KG1 (cell line): ENCODE results near the gene RASGRP4.
"Not testable (repeated sequence)": the region's sequence is repeated elsewhere in the genome, so short reads cannot be mapped to it uniquely, and the experiment has no call there.

Experiments
- DNase-seq: peaks from one replicate; lab custom pipeline; 2025; lab: John Stamatoyannopoulos, UW

The RASGRP4 gene

GRCh38 chr19:38448225-38448624 is 22.2 kb upstream of the RASGRP4 start:
- no peak for DNase-seq

GRCh38 chr19:38445362-38445761 is 19.3 kb upstream of the RASGRP4 start:
- DNase-seq: no peak

GRCh38 chr19:38444026-38444425 is 18.0 kb upstream of the RASGRP4 start:
- DNase-seq: no peak

- DNase-seq: no peak
Measured at GRCh38 chr19:38443458-38443999, 17.5 kb upstream of the RASGRP4 start.

- DNase-seq: no peak
Measured at GRCh38 chr19:38442736-38443135, 16.7 kb upstream of the RASGRP4 start.

DNA sequence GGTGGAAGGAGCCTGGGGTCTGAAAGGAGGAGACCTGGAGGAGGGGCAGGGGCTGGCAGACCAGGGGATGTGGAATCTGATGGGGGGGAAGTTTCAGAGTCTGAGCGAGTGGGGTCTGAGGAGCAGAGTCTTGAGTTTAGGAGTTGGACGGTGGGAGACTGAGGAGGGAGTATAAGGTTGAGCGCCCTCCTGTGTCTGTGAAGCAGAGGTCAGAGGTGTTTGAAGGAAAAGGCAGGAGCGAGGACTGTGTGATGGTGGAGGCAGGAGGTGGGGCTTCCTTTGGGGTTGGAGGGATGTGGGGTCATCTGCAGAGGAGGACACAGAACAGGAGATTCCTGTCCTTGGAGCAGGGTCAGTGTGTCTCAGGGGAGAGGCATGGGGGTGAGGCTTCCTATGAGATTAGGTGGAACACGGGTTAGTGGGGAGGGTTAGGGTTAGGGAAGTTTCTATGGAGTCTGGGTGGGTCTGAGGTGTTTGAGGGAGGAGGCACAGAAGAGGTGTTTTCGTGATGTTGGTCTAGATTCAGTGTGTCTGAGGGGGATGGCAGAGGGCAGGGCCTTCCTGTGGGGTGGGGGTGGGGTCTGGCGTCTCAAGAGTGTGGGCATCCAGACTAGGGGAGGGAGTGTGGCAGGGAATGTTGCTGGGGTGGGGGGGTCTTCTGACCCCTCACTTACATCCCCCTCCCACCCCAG is 15.8 kb upstream of the RASGRP4 start:
- DNase-seq: no peak

DNA sequence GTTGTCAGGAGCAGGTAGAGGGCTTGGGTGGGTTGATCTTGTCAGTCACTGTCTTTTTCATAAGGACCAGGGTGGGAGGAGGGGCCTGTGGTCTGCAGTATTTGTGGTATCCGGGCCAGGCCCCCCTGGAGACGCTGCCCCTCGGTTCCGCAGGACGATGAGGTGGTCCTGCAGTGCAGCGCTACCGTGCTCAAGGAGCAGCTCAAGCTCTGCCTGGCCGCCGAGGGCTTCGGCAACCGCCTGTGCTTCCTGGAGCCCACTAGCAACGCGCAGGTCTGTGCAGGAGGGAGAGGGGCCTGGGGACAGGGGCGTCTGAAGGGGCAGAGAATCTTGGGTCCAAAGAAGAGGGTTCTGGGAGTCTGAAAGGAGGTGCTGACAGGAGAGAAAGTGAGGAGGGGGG is 14.6 kb upstream of the RASGRP4 start:
- DNase-seq: no peak

DNA sequence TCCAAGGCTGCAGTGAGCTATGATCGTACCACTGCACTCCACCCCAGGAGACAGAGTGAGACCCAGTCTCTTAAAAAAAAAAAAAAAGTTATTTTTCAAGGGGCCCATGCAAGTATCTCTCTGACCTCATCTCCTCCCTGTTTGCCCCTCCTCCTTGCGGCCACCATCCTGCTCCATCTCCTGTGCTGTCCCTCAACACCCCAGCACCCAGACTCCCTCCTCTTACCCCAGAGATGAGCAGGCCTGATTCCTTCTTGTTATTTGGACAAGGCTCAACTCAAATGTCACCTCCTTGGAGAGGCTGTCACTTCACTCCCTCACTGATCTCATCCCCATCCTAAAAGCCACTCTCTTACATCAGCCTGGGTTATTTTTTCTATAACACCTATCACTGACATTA is 11.9 kb upstream of the RASGRP4 start:
- no peak for DNase-seq

DNA sequence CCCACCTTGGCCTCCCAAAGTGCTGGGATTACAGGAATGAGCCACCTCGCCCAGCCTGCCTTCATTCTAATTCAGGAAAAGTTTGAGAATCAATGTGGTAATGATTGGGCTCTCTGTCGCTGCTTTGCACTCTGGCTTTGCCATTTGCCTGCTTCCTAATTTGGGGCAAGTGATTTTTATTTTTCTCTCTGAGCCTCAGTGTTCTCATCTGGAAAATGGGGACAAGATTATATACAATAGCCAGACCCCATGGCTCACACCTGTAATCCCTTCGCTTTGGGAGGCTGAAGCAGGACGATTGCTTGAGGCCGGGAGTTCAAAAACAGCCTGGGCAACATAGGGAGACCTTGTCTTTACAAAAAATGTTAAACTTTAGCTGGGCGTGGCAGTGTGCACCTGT is 11.3 kb upstream of the RASGRP4 start:
- DNase-seq: no peak

- DNase-seq: no peak
Measured at GRCh38 chr19:38434549-38435051, 8.6 kb upstream of the RASGRP4 start.

DNA sequence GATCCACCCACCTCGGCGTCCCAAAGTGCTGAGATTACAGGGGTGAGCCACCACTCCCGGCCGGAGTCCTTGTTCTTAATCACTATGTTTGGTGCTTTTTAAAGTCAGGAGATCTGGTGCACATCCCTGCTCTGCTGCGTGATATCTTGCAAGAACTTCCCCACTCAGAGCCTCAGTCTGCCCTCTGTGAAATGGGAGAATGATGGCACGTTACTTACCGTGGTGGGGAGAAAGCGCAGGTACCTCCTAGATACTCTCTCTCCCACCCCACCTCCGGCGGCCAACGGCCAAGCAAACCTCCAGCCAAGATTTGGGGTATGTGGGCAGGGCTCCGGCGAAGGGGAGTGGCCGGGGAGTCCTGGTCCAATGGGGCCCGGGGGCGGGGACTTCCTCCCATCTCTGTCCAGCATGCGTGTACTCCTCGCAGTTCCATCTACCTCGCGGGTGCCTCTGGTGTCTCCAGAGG is 7.3 kb upstream of the RASGRP4 start, which contains the start of gene RYR1:
Gene RYR1 (plus strand): TSS at position 424 of the 466 bp plus-strand sequence. CDS start 139 bp downstream, outside the sequence.
- DNase-seq: no peak

- DNase-seq: no peak
Measured at GRCh38 chr19:38430931-38431330, 4.9 kb upstream of the RASGRP4 start.

GRCh38 chr19:38429811-38430156 is 3.8 kb upstream of the RASGRP4 start:
- no peak for DNase-seq

DNA sequence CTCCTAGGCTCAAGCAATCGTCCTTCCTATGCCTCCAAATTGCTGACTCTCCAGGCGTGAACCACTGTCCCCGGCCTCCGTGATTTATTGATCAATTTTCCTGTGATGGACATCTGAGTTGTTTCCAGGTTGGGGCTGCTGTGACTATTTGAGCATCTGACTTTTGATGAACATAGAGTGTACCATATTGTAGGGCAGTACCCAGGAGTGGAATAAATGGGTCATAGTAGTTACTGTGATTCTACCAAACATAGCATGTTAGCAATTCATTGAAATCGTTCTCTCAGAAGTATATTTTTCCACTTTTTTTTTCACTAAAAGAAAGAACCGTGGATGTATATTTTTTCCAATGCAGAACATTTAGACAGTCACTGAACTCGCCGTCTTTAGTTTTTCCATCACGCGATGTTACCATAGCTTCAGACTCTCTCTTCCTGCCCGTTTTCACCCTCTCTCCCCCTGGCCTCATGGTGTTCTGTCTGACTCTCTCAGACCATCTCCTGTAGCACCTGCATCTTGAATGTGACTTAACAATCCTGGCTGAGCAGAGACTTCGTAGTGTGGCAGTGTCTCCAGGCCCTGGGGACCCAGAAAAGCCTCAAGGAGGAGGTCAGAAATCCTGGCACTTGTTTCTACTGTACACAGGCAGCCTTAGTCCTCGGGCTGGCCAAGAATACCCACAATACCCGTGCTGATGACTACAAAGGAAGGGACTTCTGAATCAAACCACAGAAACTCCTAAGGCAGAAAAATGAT is 3.2 kb upstream of the RASGRP4 start:
- no peak for DNase-seq

DNA sequence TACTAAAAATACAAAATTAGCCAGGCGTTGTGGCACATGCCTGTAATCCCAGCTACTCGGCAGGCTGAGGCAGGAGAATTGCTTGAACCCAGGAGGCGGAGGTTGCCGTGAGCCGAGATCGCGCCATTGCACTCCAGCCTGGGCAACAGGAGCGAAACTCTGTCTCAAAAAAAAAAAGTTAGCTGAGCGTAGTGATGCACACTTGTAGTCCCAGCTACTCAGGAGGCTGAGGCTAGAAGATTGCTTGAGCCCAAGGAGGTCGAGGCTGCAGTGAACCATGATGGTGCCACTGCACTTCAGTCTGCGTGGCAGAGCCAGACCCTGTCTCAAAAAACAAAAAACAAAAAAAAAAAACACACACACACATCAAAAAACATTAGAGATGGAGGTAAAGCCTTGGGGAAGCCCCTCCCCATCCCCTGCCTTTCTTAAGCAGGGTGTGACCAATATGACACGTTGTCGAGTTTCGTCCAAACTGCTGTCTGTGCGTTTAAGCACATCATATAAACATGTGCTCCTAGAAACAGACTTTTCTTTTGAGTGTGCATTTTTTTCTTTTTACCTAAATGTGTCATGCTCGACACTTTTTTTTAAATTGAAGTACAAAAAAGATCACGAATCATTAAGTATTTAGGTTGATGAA is 1.1 kb upstream of the RASGRP4 start:
- not testable (repeated sequence) for DNase-seq

GRCh38 chr19:38425222-38425809 is 703 bp downstream of the RASGRP4 start:
- no peak for DNase-seq

- no peak for DNase-seq
Measured at GRCh38 chr19:38424272-38424671, 1.7 kb downstream of the RASGRP4 start.

DNA sequence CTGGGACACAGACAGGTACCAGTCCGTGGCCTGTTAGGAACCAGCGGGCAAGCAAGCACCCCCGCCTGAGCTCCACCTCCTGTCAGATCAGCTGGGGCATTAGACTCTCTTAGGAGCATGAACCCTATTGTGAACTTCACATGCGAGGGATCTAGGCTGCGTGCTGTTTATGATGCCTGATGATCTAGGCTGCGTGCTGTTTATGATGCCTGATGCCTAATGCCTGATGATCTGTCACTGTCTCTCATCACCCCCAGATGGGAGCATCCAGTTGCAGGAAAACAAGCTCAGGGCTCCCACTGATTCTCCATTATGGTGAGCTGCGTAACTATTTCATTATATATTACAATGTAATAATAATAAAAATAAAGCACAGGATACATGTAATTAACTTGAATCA is 3.6 kb downstream of the RASGRP4 start:
- no peak for DNase-seq

DNA sequence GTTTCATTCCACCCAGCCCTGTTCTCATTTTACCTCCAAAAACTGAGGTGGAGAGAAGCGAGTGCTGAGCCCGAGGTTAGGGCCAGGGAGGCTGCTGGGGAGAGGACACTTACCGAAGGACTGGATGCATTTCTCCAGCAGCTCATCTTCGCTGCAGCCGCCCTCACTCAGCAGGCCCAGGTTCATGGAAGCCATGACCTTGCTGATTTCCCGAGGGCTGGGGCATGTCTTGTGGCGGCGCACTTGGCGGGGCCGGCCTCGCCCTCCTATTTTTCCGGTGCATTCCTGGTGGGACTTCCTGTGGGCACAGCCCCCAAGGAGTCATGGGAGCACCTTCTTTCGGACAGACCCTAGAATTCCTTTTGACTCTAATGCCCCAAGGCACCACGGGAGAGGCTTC is 4.2 kb downstream of the RASGRP4 start:
- DNase-seq: no peak

GRCh38 chr19:38420935-38421334 is 5.1 kb downstream of the RASGRP4 start:
- DNase-seq: no peak

- DNase-seq: no peak
Measured at GRCh38 chr19:38417544-38418506, 8.2 kb downstream of the RASGRP4 start.
